Loucy (cell line): Measurements from ENCODE around the gene ENTHD1.

Experiments used
- H2AFZ ChIP-seq: fragments of 200-600 bp; sonication (generic); 2 replicates; pipeline ENCODE4 v1.6.0; 2016; ENCODE audit warnings: antibody characterized with exemption, mild to moderate bottlenecking, low read length, moderate library complexity
- H3F3A ChIP-seq: fragments of 200-600 bp; 2 replicates; pipeline ENCODE4 v1.6.0; 2016; ENCODE audit warnings: antibody characterized with exemption, low read depth, mild to moderate bottlenecking
- H3K27me3 ChIP-seq: fragments of 200-600 bp; sonication (generic); 2 replicates; pipeline ENCODE4 v1.6.1; 2014; ENCODE audit warnings: low read length, mild to moderate bottlenecking; ENCODE audit not compliant: insufficient read depth, poor library complexity, severe bottlenecking
- H3K36me3 ChIP-seq: fragments of 200-600 bp; sonication (generic); 2 replicates; pipeline ENCODE4 v1.6.1; 2016; ENCODE audit warnings: low read length; ENCODE audit not compliant: insufficient read depth
- H3K4me1 ChIP-seq: fragments of 200-600 bp; sonication (generic); 2 replicates; pipeline ENCODE4 v1.5.1; 2014; ENCODE audit warnings: low read length, mild to moderate bottlenecking; ENCODE audit not compliant: insufficient read depth, poor library complexity, severe bottlenecking
- H3K4me2 ChIP-seq: fragments of 200-600 bp; sonication (generic); 2 replicates; pipeline ENCODE4 v1.6.0; 2014; ENCODE audit warnings: antibody characterized with exemption, low read length, low read depth, mild to moderate bottlenecking; ENCODE audit not compliant: poor library complexity, severe bottlenecking
- H3K4me3 ChIP-seq: fragments of 200-600 bp; sonication (generic); 2 replicates; pipeline ENCODE4 v1.5.1; 2014; ENCODE audit warnings: low read length, mild to moderate bottlenecking, mixed read lengths; ENCODE audit not compliant: poor library complexity, severe bottlenecking
- H3K79me2 ChIP-seq: fragments of 200-600 bp; sonication (generic); 2 replicates; pipeline ENCODE4 v1.6.1; 2014; ENCODE audit warnings: low read length; ENCODE audit not compliant: insufficient read depth
- H3K9ac ChIP-seq: fragments of 200-600 bp; sonication (generic); 2 replicates; pipeline ENCODE4 v1.6.0; 2014; ENCODE audit warnings: mild to moderate bottlenecking, low read depth, low read length, moderate library complexity; ENCODE audit not compliant: poor library complexity, severe bottlenecking
- H3K9me2 ChIP-seq: fragments of 200-600 bp; sonication (generic); replicated peaks from 2 replicates; pipeline ENCODE4 v1.6.1; 2016; ENCODE audit warnings: low read depth, low read length, mixed read lengths
- H3K9me3 ChIP-seq: fragments of 200-600 bp; sonication (generic); 2 replicates; pipeline ENCODE4 v1.6.1; 2014; ENCODE audit warnings: mild to moderate bottlenecking, antibody characterized with exemption, low read length, low read depth; ENCODE audit not compliant: insufficient read depth
- H4K20me1 ChIP-seq: fragments of 200-600 bp; sonication (generic); 2 replicates; pipeline ENCODE4 v1.6.0; 2014; ENCODE audit warnings: antibody characterized with exemption, low read length, mild to moderate bottlenecking; ENCODE audit not compliant: insufficient read depth, poor library complexity, severe bottlenecking
- EZH2phosphoT487 ChIP-seq: fragments of 200-600 bp; IDR thresholded peaks from 2 replicates; pipeline ENCODE4 v1.6.1; 2018; ENCODE audit warnings: antibody characterized with exemption, mild to moderate bottlenecking, moderate library complexity, borderline replicate concordance
- TF ChIP-seq, protein P1 (sequence below): fragments of 200-600 bp; sonication (generic); conservative IDR thresholded peaks from 2 replicates; pipeline ENCODE4 v1.5.1; 2014; ENCODE audit warnings: mild to moderate bottlenecking, antibody characterized with exemption, low read length

ENTHD1 gene

DNA sequence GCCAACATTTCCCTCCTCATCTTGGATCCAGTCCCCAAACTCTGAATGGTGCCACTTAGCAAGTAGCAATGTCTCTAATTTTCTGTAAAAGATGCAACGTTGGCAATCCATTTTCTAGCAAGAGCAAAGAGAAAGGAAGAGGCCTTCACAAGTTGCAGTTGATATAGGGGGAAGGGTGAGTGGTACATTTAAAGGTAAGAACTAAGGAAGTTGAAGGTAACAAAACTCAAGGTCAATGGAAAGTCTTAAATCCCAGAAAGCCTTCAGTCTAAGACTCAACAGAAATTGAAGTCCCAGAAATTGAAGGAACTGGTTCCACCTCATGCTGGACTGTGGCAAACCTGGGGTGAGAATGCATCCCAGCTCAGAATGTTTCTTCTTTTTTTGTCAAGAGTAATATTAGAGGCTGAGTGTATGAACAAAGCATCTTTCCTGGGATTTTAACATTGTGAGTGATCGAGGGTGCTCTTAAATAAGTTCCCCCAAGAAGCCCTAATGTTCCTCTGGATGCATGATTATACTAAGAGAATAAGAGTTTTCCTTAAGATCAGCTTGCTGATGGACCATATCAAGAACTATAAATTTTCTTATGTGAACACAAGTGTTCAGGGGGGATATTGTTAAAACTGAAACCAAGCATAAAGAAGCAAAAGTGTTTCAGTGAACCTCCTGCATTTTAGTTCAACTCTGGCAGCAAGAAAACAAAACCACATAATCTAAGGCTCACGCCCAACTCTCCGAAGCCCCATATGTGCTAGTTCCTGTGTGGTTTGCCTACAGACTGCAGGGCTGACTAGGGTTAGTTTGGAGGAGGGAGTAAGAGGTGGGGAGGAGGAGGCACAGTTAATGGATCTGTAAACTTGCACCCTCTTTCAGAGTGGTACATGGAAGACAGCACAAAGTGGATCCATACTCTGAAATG, 7.0 kb upstream of the ENTHD1 start, which contains the start of gene GRAP2:
TSS of gene GRAP2 (plus strand) at position 779 of the 922 bp plus-strand sequence. CDS start 46,023 bp downstream, outside the sequence.
- Histone ChIP-seq H3K4me3 (peak within 1 kb of the TSS; percentile 76), H4K20me1 (no peaks in the 10 kb centered on the region), H3K4me1 (peaks cover 63% of the 10 kb centered on the region), H3K9me3 (no peaks in the 10 kb centered on the region), H2AFZ (no peak within 1 kb of the TSS; the same call in 1 of the 2 replicates), H3K79me2 (peaks cover 60% of the 10 kb centered on the region), H3K9me2 (no peaks in the 10 kb centered on the region), H3K36me3 (no peaks in the 10 kb centered on the region), H3K4me2 (peak within 1 kb of the TSS; percentile 94), H3K27me3 (no peaks in the 10 kb centered on the region), H3K9ac (peak within 1 kb of the TSS; percentile 96), H3F3A (peaks cover 9% of the 10 kb centered on the region; the same call in 1 of the 2 replicates)
- no peak for TF ChIP-seq EZH2phosphoT487
- TF ChIP-seq, protein P1, sequence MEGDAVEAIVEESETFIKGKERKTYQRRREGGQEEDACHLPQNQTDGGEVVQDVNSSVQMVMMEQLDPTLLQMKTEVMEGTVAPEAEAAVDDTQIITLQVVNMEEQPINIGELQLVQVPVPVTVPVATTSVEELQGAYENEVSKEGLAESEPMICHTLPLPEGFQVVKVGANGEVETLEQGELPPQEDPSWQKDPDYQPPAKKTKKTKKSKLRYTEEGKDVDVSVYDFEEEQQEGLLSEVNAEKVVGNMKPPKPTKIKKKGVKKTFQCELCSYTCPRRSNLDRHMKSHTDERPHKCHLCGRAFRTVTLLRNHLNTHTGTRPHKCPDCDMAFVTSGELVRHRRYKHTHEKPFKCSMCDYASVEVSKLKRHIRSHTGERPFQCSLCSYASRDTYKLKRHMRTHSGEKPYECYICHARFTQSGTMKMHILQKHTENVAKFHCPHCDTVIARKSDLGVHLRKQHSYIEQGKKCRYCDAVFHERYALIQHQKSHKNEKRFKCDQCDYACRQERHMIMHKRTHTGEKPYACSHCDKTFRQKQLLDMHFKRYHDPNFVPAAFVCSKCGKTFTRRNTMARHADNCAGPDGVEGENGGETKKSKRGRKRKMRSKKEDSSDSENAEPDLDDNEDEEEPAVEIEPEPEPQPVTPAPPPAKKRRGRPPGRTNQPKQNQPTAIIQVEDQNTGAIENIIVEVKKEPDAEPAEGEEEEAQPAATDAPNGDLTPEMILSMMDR, result no peak

DNA sequence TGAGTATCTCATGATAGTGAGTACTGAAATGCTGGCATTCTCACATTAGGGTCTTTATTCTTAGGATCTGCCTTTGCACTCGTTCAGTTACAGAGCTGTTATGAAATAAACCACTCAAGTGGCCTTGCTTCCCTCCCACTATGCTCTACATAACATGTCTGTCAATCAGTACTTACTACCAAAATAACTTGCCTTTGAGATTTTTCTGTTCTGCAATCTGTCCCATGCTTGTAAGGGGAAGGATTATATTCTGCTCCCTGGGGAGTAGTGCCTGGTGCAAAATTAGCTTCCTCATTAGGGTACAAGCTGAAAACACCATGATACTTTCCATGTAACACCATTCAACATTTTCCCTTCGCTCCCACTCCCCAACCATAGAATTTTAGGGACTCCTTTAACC, 5.4 kb upstream of the ENTHD1 start:
- H3K27me3 ChIP-seq, result no peaks in the 10 kb centered on the region
- H3K36me3 ChIP-seq, result no peaks in the 10 kb centered on the region
- peak overlapping the region; percentile 94 for H3K4me2 ChIP-seq
- H3K9me2 ChIP-seq, result no peaks in the 10 kb centered on the region
- no peaks in the 10 kb centered on the region for H4K20me1 ChIP-seq
- H3F3A ChIP-seq, result peaks cover 9% of the 10 kb centered on the region; the same call in 1 of the 2 replicates
- no peaks in the 10 kb centered on the region for H3K9me3 ChIP-seq
- peak overlapping the region; percentile 96 for H3K9ac ChIP-seq
- no peak overlapping the region for H3K4me3 ChIP-seq
- no peak for TF ChIP-seq EZH2phosphoT487
- TF ChIP-seq, protein P1, result no peak
- peaks cover 50% of the 10 kb centered on the region for H3K4me1 ChIP-seq
- H3K79me2 ChIP-seq, result peaks cover 44% of the 10 kb centered on the region
- no peak overlapping the region for H2AFZ ChIP-seq

DNA sequence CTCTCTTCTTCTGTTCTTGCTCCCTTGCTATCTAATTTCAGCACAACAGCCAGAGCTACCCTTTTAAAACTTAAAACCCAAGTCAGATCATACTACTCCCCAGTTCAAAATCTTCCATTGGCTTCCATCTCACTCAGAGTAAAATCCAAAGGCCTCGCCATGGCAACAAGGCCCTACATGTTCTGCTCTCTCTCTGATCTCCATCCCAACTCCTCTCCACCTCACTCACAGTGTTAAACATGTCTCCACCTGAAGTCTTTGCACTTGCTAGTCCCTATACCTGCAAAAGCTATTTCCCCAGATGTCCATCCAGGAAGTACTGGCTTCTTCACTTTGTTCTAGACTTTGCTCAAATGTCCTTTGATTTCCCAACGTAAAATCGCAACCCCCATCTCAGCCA, 4.3 kb upstream of the ENTHD1 start:
- no peaks in the 10 kb centered on the region for H3K36me3 ChIP-seq
- no peak overlapping the region for H3K9ac ChIP-seq
- peaks cover 47% of the 10 kb centered on the region for H3K4me1 ChIP-seq
- TF ChIP-seq, protein P1, result no peak
- TF ChIP-seq EZH2phosphoT487, result no peak
- H3K9me3 ChIP-seq, result no peaks in the 10 kb centered on the region
- peaks cover 9% of the 10 kb centered on the region; the same call in 1 of the 2 replicates for H3F3A ChIP-seq
- no peaks in the 10 kb centered on the region for H3K9me2 ChIP-seq
- H3K27me3 ChIP-seq, result no peaks in the 10 kb centered on the region
- H3K79me2 ChIP-seq, result peaks cover 33% of the 10 kb centered on the region
- H3K4me2 ChIP-seq, result no peak overlapping the region
- H3K4me3 ChIP-seq, result no peak overlapping the region
- H4K20me1 ChIP-seq, result no peaks in the 10 kb centered on the region
- H2AFZ ChIP-seq, result peak overlapping the region; percentile 42; the same call in 1 of the 2 replicates
